CD14-positive monocyte (primary cell): ENCODE results near the gene LINS1. TPM values are rescaled to one million over a fixed set of nuclear protein-coding genes. Genes with fewer than 3 reads are reported as not detected.

Source experiments
- DNase-seq, 3 donors: peaks; one replicate each; pipeline ENCODE4 v3.0.0-alpha.2; 2011 to 2022
- H2AFZ ChIP-seq: 2 replicates; pipeline ENCODE4 v1.6.0; 2012; ENCODE audit warnings: mild to moderate bottlenecking, low read depth, low read length, inconsistent platforms; ENCODE audit not compliant: insufficient read depth, poor library complexity, severe bottlenecking
- H3K27ac ChIP-seq, 2 donors: 1 replicate in 1 of 2; 2 replicates in 1 of 2; pipeline ENCODE4 v1.5.1; 2012 to 2013; ENCODE audit warnings: low read length in 2 of 2, control low read depth in 1 of 2, inconsistent platforms in 1 of 2, low read depth in 1 of 2, mild to moderate bottlenecking in 1 of 2
- H3K27me3 ChIP-seq, 2 donors: one replicate each; pipeline versions ENCODE4 v1.6.0 to v1.6.1; 2011 to 2013; ENCODE audit warnings: low read length in 2 of 2; ENCODE audit not compliant: control insufficient read depth in 2 of 2, insufficient read depth in 2 of 2
- H3K36me3 ChIP-seq, 2 donors: replicated peaks in 1 of 2; 1 replicate in 1 of 2; 2 replicates in 1 of 2; pipeline versions ENCODE4 v1.5.1 to v1.6.1; 2012 to 2013; ENCODE audit warnings: low read length in 2 of 2, control low read depth in 1 of 2, inconsistent platforms in 1 of 2, mild to moderate bottlenecking in 1 of 2; ENCODE audit not compliant: insufficient read depth in 2 of 2, control insufficient read depth in 1 of 2
- H3K4me1 ChIP-seq, 2 donors: 1 replicate in 1 of 2; 2 replicates in 1 of 2; pipeline versions ENCODE4 v1.5.1 to v1.6.1; 2012 to 2013; ENCODE audit warnings: low read length in 2 of 2, control low read depth in 1 of 2, inconsistent platforms in 1 of 2, mild to moderate bottlenecking in 1 of 2, moderate library complexity in 1 of 2; ENCODE audit not compliant: insufficient read depth in 2 of 2, control insufficient read depth in 1 of 2
- H3K4me2 ChIP-seq: replicated peaks from 2 replicates; pipeline ENCODE3; 2012; ENCODE audit warnings: low read length, moderate library complexity, mild to moderate bottlenecking; ENCODE audit not compliant: poor library complexity, severe bottlenecking; ENCODE audit errors: extremely low read depth
- H3K4me3 ChIP-seq, 3 experiments: fragments of 200-600 bp in 1 of 3; sonication (generic) in 1 of 3; replicated peaks in 1 of 3; 1 replicate in 2 of 3; 2 replicates in 1 of 3; pipeline ENCODE4 v1.5.1; 2011 to 2013; ENCODE audit warnings: low read length in 3 of 3, mild to moderate bottlenecking in 3 of 3, control low read depth in 2 of 3, low read depth in 2 of 3, inconsistent platforms in 1 of 3, moderate library complexity in 1 of 3
- H3K79me2 ChIP-seq: 2 replicates; pipeline ENCODE4 v1.6.0; 2012; ENCODE audit warnings: mild to moderate bottlenecking, control low read depth, inconsistent platforms, low read length, moderate library complexity; ENCODE audit not compliant: insufficient read depth
- H3K9ac ChIP-seq: 2 replicates; pipeline ENCODE4 v1.6.0; 2017; ENCODE audit warnings: low read length, mild to moderate bottlenecking; ENCODE audit not compliant: insufficient read depth, poor library complexity, severe bottlenecking
- H3K9me3 ChIP-seq, 2 donors: replicated peaks in 1 of 2; 1 replicate in 1 of 2; 2 replicates in 1 of 2; pipeline versions ENCODE4 v1.5.1 to v1.6.1; 2012 to 2013; ENCODE audit warnings: low read length in 2 of 2, control low read depth in 1 of 2; ENCODE audit not compliant: control insufficient read depth in 1 of 2, insufficient read depth in 1 of 2
- H4K20me1 ChIP-seq: 2 replicates; pipeline ENCODE4 v1.6.0; 2012; ENCODE audit warnings: mild to moderate bottlenecking, low read length, control low read depth, moderate library complexity; ENCODE audit not compliant: insufficient read depth
- H3K27ac Mint-ChIP-seq, 7 donors: one replicate each; pipeline ENCODE4 v1.8.0; 2020; ENCODE audit warnings: mild to moderate bottlenecking in 7 of 7, mixed read lengths in 7 of 7, moderate library complexity in 6 of 7, inconsistent platforms in 2 of 7
- H3K27me3 Mint-ChIP-seq, 3 donors: one replicate each; pipeline ENCODE4 v1.8.0; 2021 to 2022; ENCODE audit warnings: low read depth in 3 of 3, mild to moderate bottlenecking in 3 of 3, mixed read lengths in 3 of 3, moderate library complexity in 3 of 3, inconsistent platforms in 1 of 3
- H3K36me3 Mint-ChIP-seq, 2 donors: one replicate each; pipeline ENCODE4 v1.8.0; 2020; ENCODE audit warnings: mixed read lengths in 2 of 2, inconsistent platforms in 1 of 2, mild to moderate bottlenecking in 1 of 2
- H3K4me1 Mint-ChIP-seq: one replicate; pipeline ENCODE4 v1.8.0; 2020; ENCODE audit warnings: mild to moderate bottlenecking, mixed read lengths
- H3K4me3 Mint-ChIP-seq, 2 donors: one replicate each; pipeline ENCODE4 v1.8.0; 2020; ENCODE audit warnings: mild to moderate bottlenecking in 2 of 2, mixed read lengths in 2 of 2, moderate library complexity in 1 of 2
- H3K9me3 Mint-ChIP-seq, 7 donors: one replicate each; pipeline ENCODE4 v1.8.0; 2020 to 2022; ENCODE audit warnings: mixed read lengths in 7 of 7, mild to moderate bottlenecking in 6 of 7, moderate library complexity in 6 of 7, inconsistent platforms in 2 of 7
- CTCF ChIP-seq: fragments of 200-600 bp; IDR thresholded peaks from one replicate; pipeline ENCODE4 v1.8.0; 2022; ENCODE audit warnings: antibody characterized with exemption, mild to moderate bottlenecking
- WGBS: methylation state at CpG from one replicate; pipeline ENCODE4 v1.1.5; 2013; ENCODE audit warnings: missing lambda C conversion rate; ENCODE audit not compliant: insufficient coverage; 5-methylcytosine and 5-hydroxymethylcytosine counted together
- intact Hi-C, 2 donors: fragments of 100-400 bp; cut with micrococcal nuclease; formaldehyde crosslinking; loops; one replicate each; pipeline versions ENCODE4 v1.15.0 to v1.15.1; 2023
- polyA plus RNA-seq, 3 donors: library from polyadenylated mRNA; depleted of rRNA in 1 of 3; unstranded in 2 of 3; stranded (reverse) in 1 of 3; fragments of 300-500 nt in 2 of 3; fragments of >200 nt in 1 of 3; fragmentation: Illumina TruSeq in 2 of 3; gene quantifications; 1 replicate in 2 of 3; 2 replicates in 1 of 3; pipeline ENCODE4 v1.2.3, GENCODE V29; 2012 to 2021

The LINS1 gene
- polyA plus RNA-seq, 3 donors = 4.2 to 8.8 (median 7.6) TPM

- Histone ChIP-seq H4K20me1 (peaks cover 21% of the 10 kb centered on the region), H3K9ac (peak overlapping the region; percentile 79), H3K36me3 (peaks cover 8 to 20% of the 10 kb centered on the region in 2 donors), H3K9me3 (no peaks in the 10 kb centered on the region), H3K4me2 (peak overlapping the region; percentile 98), H3K79me2 (peaks cover 93% of the 10 kb centered on the region), H3K4me3 (peak overlapping the region; percentile 65 to 97 (median 89)), H3K27me3 (no peaks in the 10 kb centered on the region), H2AFZ (peak overlapping the region; percentile 99), H3K27ac (peak overlapping the region in 1 of 2 donors; percentile 86), H3K4me1 (peaks cover 24 to 44% of the 10 kb centered on the region in 2 donors)
- Mint-ChIP-seq H3K9me3 (no peaks in the 10 kb centered on the region), H3K27me3 (peaks cover 0 to 1% (median 0%) of the 10 kb centered on the region in 3 donors), H3K4me1 (peaks cover 32% of the 10 kb centered on the region), H3K27ac (no peak overlapping the region), H3K4me3 (no peak overlapping the region), H3K36me3 (peaks cover 22 to 27% of the 10 kb centered on the region in 2 donors)
- intact Hi-C loops = loop anchor here (5.0 to 10.0 kb wide), 4 partner anchors 254 to 1124 kb away; partner anchors contain the start of genes SELENOS (in 1 of the 2), TARS3 (in 1 of the 2) and TM2D3 (in 1 of the 2)
- peak in 1 of 3 donors; percentile 25 for DNase-seq
- TF ChIP-seq CTCF = no peak
- 0% methylated on average over 4 of the region's 10 CpGs for WGBS
Observed at GRCh38 chr15:100601163-100601562, 821 bp downstream of the LINS1 start.

- Histone ChIP-seq H3K36me3 (peaks cover 0 to 5% of the 10 kb centered on the region in 2 donors), H3K4me2 (no peak overlapping the region), H3K27ac (no peak overlapping the region), H3K4me3 (no peak overlapping the region), H3K79me2 (peaks cover 93% of the 10 kb centered on the region), H3K27me3 (no peaks in the 10 kb centered on the region), H3K9ac (no peak overlapping the region), H3K9me3 (no peaks in the 10 kb centered on the region), H4K20me1 (peaks cover 31% of the 10 kb centered on the region), H3K4me1 (peaks cover 24 to 31% of the 10 kb centered on the region in 2 donors), H2AFZ (no peak overlapping the region)
- Mint-ChIP-seq H3K27me3 (peaks cover 0 to 1% (median 0%) of the 10 kb centered on the region in 3 donors), H3K4me1 (peaks cover 24% of the 10 kb centered on the region), H3K4me3 (no peak overlapping the region), H3K36me3 (peaks cover 7 to 16% of the 10 kb centered on the region in 2 donors), H3K9me3 (no peaks in the 10 kb centered on the region), H3K27ac (peak overlapping the region in 1 of 7 donors; percentile 60)
- TF ChIP-seq CTCF = no peak
- intact Hi-C loops = no loop called here
- no peak for DNase-seq
- WGBS = 91% methylated on average over 1 of the region's 1 CpG
Observed at GRCh38 chr15:100598655-100599054, 3.3 kb downstream of the LINS1 start.
